Spleen (tissue), 7 donors: Measurements from ENCODE around the gene CD53.

Experiments
- POLR2A ChIP-seq, 3 donors: fragments of 450-650 bp; IDR thresholded peaks; one replicate each; pipeline ENCODE4 v1.5.1; 2017; ENCODE audit warnings: antibody characterized with exemption in 3 of 3, mild to moderate bottlenecking in 1 of 3
- POLR2AphosphoS5 ChIP-seq, 3 donors: sonication (generic); formaldehyde crosslinking; IDR thresholded peaks; one replicate each; pipeline ENCODE4 v1.5.1; 2017; ENCODE audit warnings: antibody characterized with exemption in 3 of 3
- TF ChIP-seq, protein P1 (sequence below), 11 experiments: fragments of 200-600 bp in 7 of 11; fragments of 450-650 bp in 4 of 11; sonication (generic) in 4 of 11; IDR thresholded peaks in 8 of 11; conservative IDR thresholded peaks in 3 of 11; 1 replicate in 7 of 11; 2 replicates in 4 of 11; pipeline versions ENCODE4 v1.4.0 to v1.8.0; 2016 to 2021; ENCODE audit warnings: antibody characterized with exemption in 11 of 11, inconsistent platforms in 4 of 11, mild to moderate bottlenecking in 1 of 11
- donor health status: DM: no; HTN: no; CAD: no; lungs with moderate emphysema.
- donor health status: DM: no; HTN: no; CAD: no.
- donor health status: DM: no; HTN: no; CAD: no.

DNA sequence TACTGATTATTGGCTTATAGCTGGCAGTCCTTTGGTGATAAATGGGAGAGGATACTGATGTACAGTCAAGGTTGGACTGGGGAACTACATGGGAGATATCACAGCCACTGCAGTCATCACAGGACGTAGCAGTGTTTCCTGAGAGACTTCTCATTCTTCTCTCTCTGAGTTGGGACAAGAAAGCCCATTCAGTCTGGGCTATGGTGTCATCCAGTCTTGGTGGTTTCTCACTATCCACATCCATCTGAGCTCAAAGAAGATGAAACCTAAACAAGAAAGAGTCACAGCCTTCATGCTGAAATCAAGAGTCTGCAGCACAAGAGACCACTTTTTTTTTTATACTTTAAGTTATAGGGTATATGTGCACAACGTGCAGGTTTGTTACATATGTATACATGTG lies 12.8 kb upstream of the CD53 start:
- no peak for TF ChIP-seq POLR2A (IDR thresholded peaks at IDR 0.05)
- TF ChIP-seq, protein P1, sequence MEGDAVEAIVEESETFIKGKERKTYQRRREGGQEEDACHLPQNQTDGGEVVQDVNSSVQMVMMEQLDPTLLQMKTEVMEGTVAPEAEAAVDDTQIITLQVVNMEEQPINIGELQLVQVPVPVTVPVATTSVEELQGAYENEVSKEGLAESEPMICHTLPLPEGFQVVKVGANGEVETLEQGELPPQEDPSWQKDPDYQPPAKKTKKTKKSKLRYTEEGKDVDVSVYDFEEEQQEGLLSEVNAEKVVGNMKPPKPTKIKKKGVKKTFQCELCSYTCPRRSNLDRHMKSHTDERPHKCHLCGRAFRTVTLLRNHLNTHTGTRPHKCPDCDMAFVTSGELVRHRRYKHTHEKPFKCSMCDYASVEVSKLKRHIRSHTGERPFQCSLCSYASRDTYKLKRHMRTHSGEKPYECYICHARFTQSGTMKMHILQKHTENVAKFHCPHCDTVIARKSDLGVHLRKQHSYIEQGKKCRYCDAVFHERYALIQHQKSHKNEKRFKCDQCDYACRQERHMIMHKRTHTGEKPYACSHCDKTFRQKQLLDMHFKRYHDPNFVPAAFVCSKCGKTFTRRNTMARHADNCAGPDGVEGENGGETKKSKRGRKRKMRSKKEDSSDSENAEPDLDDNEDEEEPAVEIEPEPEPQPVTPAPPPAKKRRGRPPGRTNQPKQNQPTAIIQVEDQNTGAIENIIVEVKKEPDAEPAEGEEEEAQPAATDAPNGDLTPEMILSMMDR (IDR thresholded peaks at IDR 0.05 in 8 of 11, conservative IDR thresholded peaks at IDR 0.05 in 3 of 11): no peak
- TF ChIP-seq POLR2AphosphoS5 (IDR thresholded peaks at IDR 0.05): no peak
